GM21390 (cell line): ENCODE measurements around the gene ASB4.
"Not testable (repeated sequence)": the region's sequence is repeated elsewhere in the genome, so short reads cannot be mapped to it uniquely, and the experiment has no call there.

Source experiments
- ATAC-seq: cut with Tn5 transposase; IDR thresholded peaks from one replicate; pipeline ENCODE4 v1.9.1; 2021; ENCODE audit not compliant: unreplicated experiment

The ASB4 gene

GRCh38 chr7:95550546-95550945 lies 64.8 kb downstream of the ASB4 start:
- no peak for ATAC-seq

- not testable (repeated sequence) for ATAC-seq
These were observed 66.5 kb downstream of the ASB4 start for GRCh38 chr7:95552010-95552926.

GRCh38 chr7:95553939-95554338 lies 68.2 kb downstream of the ASB4 start:
- ATAC-seq, result no peak

GRCh38 chr7:95556777-95557176 lies 71.0 kb downstream of the ASB4 start:
- no peak for ATAC-seq

GRCh38 chr7:95558864-95559263 lies 73.1 kb downstream of the ASB4 start:
- ATAC-seq, result no peak

GRCh38 chr7:95560674-95561073 lies 74.9 kb downstream of the ASB4 start:
- ATAC-seq, result no peak

GRCh38 chr7:95569720-95570119 lies 84.0 kb downstream of the ASB4 start:
- no peak for ATAC-seq

GRCh38 chr7:95577137-95577536 lies 91.4 kb downstream of the ASB4 start:
- ATAC-seq, result no peak

- no peak for ATAC-seq
These were observed 92.6 kb downstream of the ASB4 start for GRCh38 chr7:95578299-95578855.

GRCh38 chr7:95579318-95579717 lies 93.6 kb downstream of the ASB4 start:
- no peak for ATAC-seq

- no peak for ATAC-seq
These were observed 95.7 kb downstream of the ASB4 start for GRCh38 chr7:95581467-95581866.

GRCh38 chr7:95582578-95583293 lies 97.0 kb downstream of the ASB4 start:
- ATAC-seq, result no peak

- ATAC-seq, result no peak
These were observed 98.3 kb downstream of the ASB4 start for GRCh38 chr7:95583834-95584621.

- no peak for ATAC-seq
These were observed 99.2 kb downstream of the ASB4 start for GRCh38 chr7:95584769-95585425.

GRCh38 chr7:95585426-95585789 lies 99.7 kb downstream of the ASB4 start:
- ATAC-seq, result no peak

GRCh38 chr7:95586951-95587301 lies 101.2 kb downstream of the ASB4 start:
- ATAC-seq, result no peak

- no peak for ATAC-seq
These were observed 103.3 kb downstream of the ASB4 start for GRCh38 chr7:95589031-95589430.

- no peak for ATAC-seq
These were observed 104.0 kb downstream of the ASB4 start for GRCh38 chr7:95589766-95590165.
